HG03571 (cell line): Measurements from ENCODE around the gene ACSS3.
"Not testable (repeated sequence)": the region's sequence is repeated elsewhere in the genome, so short reads cannot be mapped to it uniquely, and the experiment has no call there.

Experiments
- ATAC-seq: cut with Tn5 transposase; IDR thresholded peaks from one replicate; pipeline ENCODE4 v1.9.1; 2021; ENCODE audit not compliant: unreplicated experiment

The ACSS3 gene

GRCh38 chr12:81166790-81167189 is 88.9 kb downstream of the ACSS3 start:
- no peak for ATAC-seq

DNA sequence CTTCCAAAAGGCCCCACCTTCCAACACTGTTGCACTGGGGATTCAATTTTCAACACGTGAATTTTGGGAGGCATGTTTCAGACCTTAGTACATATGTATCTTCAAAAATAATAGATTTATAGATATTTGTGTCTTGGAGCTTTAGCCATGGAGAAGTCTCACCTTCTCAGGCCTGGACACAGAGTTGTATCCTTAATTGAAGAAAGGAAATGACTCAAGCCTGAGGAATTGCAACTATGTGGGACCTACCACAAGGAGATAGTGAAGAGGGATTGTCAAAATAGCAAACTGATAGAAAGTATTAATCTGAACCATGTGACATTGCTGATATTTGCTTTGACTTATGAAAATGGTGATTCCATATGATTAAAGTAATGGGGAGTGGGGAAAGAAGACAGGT is 89.8 kb downstream of the ACSS3 start:
- no peak for ATAC-seq

DNA sequence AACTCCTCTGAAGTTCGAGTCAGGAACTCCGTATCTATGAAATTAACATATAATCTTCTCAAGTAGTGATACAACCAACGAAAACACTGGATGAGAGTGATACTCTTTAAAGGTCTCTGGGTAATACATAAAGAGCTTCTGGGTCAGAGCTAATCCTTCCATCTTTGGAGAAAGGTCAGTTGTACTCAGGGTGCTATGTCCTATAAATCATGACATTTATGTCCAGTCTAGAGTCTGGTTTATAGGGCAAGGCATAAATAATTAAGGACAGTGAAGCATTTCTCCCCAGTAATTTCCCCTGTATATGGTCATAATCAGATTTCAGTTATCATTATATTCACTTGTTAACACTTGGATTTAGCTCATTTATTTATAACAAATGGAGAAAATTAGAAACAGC is 90.6 kb downstream of the ACSS3 start:
- ATAC-seq, result no peak

DNA sequence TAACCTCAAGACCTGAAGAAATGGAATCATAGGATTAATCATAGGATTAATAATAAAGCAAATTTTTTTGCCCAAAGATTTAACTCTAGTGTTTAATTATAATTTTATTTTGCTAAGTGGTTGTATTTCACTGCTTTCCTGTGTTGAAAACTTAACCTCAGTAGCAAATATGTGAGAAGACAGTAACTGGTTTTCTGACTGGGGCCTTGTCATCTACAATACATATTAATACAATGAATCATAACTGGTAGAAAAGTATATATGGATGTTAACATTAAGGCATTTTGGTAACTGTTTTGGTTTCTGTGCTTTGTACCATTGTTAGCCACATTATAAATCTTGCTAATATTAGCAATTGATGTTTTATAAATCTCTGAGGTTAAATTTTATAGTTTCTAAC is 92.2 kb downstream of the ACSS3 start:
- ATAC-seq, result no peak

GRCh38 chr12:81172851-81173250 is 95.0 kb downstream of the ACSS3 start:
- no peak for ATAC-seq

DNA sequence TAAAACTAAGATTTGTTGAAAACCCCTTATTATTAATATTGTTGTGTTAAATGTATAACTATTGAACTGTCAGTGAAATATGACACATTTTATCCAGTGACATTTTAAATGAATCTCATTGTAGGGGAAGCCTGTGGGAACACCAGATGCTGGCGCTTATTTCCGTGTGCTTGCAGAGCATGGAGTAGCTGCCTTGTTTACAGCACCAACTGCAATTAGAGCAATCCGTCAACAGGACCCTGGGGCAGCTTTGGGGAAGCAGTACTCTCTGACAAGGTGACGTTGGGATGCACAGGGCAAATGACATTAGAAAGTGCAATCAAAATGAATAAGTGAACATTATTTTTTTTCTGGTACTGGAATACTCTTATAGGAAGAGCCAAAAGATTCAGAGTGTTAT is 96.8 kb downstream of the ACSS3 start:
- no peak for ATAC-seq

DNA sequence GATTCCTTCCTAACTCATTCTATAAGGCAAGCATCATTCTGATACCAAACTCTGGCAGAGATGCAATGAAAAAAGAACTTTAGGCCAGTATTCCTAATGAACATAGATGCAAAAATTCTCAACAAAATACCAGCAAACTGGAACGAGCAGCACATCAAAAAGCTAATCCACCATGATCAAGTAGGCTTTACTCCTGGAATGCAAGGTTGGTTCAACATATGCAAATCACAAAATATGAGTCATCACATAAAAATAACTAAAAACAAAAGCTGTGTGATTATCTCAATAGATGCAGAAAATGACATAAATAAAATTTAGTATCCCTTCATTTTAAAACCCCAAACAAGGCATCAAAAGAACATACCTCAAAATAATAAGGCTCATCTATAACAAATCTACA is 98.9 kb downstream of the ACSS3 start:
- no peak for ATAC-seq

DNA sequence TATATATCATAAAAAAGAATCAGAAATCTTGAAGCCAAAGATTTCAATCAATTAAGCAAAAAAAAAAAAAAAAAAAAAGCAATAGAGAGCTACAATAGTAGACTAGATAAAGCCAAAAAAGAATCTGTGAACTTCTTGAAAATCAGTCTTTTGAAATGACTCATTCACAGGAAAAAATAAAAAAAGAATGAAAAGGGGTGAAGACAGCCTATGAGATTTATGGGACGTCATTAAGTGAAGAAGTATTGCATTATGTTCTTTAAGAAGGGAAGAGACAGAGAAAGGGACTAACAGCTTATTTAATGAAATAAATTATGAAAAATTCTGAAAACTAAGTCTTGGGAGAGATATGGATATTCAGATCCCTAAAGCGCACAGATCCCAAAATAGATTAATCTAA is 103.8 kb downstream of the ACSS3 start:
- no peak for ATAC-seq

GRCh38 chr12:81187686-81188085 is 109.8 kb downstream of the ACSS3 start:
- no peak for ATAC-seq

DNA sequence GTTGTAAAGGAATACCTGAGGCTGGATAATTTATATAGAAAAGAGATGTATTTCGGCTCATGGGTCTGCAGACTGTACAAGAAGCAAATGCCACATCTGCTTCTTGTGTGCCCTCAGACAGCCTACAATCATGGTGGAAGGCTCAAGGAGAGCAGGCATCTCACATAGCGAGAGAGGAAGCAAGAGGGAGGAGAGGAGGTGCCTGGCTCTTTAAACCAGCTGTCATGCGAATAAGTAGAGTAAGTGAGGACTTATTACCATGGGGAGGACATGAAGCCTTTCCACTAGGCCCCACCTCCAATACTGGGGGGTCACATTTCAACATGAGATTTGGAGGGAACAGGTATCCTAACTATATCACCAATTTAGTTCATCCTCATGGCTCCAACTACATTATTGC is 118.7 kb downstream of the ACSS3 start:
- no peak for ATAC-seq

DNA sequence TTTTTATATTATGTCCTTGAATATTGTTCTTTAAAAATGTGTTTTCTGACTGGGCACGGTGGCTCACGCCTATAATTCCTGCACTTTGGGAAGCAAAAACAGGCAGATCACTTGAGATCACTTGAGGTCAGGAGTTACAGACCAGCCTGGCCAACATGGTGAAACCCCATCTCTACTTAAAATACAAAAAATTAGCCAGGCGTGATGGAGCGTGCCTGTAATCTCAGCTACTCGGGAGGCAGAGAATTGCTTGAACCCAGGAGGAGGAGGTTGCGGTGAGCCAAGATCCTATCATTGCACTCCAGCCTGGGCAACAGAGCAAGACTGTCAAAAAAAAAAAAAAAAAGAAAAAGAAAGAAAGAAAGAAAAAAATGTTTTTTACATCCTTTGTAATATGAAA is 122.7 kb downstream of the ACSS3 start:
- not testable (repeated sequence) for ATAC-seq

DNA sequence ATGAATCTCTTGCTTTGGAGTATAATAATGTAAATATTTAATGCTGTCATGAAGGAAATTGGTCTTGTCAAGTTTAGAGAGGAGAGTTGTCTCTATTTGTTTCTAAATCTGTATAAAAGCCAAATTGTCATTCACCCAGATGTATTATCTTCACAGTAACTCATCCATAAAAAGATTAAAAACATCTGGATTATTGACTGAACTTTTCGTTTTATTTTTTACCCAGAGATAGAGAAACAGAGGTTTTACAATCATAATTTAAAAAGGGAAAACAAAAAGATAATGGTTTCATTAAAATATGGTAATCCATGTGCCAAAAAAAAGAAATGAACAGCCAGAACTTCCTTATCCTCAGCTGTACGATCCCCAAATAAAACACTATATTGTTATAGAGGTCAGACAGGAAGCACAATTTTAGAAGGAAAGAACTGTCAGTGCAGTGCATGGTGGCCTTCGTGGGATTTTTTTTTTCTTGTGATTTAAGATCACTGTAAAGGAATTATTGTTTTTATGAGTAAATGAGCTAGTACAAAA is 125.9 kb downstream of the ACSS3 start:
- ATAC-seq, result no peak

- no peak for ATAC-seq
Measured at GRCh38 chr12:81205416-81205815, 127.5 kb downstream of the ACSS3 start.

DNA sequence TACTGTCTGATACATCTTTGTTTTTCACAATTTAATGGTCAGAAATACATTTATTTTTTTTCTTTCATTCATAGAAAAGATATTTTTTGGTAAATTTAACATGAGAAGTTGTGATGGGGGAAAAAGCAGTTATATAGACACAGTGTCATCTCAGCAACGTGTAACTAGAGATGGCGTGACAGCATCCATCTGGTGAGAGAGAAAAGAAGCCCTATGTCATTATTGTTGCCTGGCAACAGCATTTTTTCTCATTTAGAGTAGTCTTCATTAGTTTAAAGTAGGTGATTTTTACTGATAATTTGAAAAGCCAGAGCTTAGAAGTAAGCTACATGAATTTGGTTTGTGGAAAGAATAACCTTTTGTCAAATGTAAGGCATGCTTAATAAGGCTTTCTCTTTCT is 128.6 kb downstream of the ACSS3 start:
- no peak for ATAC-seq

DNA sequence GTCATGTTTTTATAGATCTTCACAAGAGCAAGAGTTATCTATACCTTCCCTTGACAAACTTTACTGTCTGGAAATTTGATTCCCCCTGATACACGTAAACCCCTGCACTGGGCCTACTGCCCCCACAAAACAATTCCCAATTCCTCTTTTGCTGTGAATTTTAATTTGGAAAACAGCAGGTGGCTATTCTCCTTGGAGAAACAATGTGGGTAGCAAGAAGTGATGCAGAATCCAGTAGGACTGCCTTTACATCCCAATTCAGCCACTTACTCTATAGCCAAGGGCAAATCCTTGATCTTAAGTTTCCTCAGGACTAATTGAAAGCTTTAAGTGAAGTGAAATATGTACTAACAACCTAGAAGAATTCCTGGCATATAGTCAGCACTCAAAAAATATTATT is 129.3 kb downstream of the ACSS3 start:
- no peak for ATAC-seq

DNA sequence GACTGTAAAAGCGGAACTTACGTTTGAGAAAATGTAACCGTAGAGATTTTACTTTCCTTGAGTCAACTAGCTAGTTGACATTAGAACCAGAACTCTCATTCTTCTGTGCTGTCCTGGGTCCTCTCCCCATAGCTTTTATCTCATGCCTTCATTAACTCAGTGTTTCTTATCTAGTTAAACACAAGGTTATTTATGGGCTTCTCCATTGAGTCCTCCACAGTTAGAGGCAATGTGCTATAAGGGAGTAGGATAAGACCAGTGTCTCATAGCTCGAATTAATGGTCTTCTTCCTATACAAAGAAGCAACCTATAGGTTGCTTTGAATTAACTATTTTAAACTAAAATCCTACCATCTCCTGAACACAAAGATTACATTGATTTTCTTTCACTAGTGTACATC is 129.8 kb downstream of the ACSS3 start:
- no peak for ATAC-seq

DNA sequence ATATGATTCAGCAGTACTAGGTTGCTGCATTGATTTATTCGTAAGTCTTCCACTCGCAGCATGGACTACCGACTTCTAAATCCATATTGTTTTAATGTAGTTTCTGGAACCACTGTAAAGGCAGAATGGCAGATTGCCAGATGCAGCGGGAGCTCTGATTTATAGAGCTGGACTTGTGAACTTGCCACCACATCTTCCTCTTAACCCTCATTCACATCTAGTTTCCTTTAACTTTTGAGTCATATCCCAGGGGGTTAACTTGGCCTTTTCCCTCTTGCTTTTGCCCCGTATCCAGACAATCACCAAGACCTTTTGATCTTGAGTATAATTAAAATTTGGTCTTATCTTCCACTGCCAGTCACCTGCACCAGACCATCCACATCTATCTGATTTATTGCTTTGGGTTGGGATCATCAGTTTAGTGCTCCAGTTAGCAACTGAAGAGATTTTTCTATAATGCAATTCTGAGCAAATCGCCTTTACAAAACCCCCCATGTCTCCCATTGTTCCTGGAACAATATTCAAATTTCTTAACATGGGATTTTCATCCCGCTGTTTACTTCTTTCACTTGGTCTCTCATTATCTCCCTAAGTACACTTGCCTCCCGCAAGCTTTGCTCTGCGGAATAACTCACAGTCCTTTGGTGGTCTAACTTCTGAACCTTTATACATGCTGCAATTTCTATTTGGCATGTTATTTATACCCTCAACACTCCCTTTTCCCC is 130.5 kb downstream of the ACSS3 start:
- ATAC-seq, result no peak

DNA sequence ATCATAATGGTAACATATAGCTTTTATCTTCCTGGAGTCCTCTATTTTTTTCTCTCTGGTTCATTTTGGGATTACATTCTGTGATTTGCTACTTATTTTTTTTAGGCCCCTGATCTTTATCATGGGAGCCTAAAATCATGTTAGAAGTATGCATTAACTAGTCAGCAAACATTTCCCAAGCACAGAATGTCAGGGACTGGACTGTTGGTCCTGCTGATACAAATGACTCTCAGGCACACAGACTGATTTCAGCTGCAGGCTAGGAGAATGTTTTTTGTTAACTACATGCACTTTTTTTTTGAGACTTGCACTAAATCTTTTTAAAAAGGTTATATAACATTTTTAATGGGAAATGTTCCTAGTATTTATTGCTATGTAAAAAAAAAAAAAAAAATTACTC is 131.1 kb downstream of the ACSS3 start:
- no peak for ATAC-seq

DNA sequence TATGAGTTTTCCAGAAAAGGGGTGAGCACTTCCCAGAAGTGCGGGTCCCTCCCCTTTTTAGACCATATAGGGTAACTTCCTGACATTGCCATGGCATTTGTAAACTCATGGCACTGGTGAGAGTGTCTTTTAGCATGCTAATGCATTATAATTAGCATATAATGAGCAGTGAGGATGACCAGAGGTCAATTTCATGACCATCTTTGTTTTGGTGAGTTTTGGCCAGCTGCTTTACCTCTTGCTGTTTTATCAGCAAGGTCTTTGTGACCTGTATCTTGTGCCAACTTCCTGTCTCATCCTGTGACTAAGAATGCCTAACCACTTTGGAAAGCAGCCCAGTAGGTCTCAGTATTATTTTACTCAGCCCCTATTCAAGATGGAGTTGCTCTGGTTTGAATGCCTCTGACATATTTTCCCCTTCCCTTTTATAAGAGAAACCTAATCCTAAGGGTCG is 131.9 kb downstream of the ACSS3 start:
- ATAC-seq, result not testable (repeated sequence)

DNA sequence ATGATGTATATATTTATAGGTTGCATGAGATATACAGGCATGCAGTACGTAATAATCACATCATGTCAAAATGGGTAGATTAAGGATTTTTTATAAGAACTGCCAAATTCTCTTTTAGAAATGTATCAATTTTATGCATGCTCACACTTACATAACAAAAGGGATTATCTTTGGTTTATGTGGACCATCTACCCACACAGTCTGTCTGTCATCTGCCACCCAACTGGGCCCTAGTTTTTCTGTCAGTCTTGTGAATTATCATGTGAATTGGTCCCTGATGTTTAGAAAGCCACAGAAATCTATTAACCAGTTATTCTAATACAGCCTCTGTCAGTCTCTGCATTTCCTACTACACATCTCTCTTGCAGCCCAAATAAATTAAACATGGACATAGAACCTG is 133.4 kb downstream of the ACSS3 start:
- ATAC-seq, result no peak

GRCh38 chr12:81212996-81213696 is 135.3 kb downstream of the ACSS3 start:
- no peak for ATAC-seq

DNA sequence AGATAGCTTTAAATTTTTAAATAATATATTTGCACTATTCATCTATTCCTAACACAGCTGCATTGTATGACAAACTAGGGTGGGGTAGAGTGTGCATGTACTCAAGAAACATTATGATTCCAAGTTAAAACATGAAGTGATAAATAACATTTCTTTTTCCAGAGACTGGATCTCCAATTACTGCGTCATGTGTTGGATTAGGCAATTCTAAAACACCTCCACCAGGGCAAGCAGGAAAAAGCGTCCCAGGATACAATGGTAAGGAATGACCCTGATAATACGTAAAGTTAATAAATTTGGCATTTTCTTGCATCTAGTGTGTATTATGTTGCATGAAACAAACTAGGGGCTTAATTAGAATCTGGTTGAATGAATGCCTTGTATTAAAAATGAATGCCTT is 138.9 kb downstream of the ACSS3 start:
- no peak for ATAC-seq
